A549 (cell line): ENCODE measurements around the gene MIEF1.

Experiments
- CEBPB ChIP-seq, 2 experiments: fragments of >200 bp in 1 of 2; sonication (Bioruptor Twin) in 1 of 2; formaldehyde crosslinking in 1 of 2; IDR thresholded peaks; 2 replicates each; pipeline ENCODE4 v1.6.1; 2012 to 2016
- HOXB5 ChIP-seq: fragments of 250-450 bp; sonication (Bioruptor Pico); IDR thresholded peaks from 2 replicates; pipeline ENCODE4 v1.5.0; 2020; ENCODE audit warnings: mild to moderate bottlenecking, moderate library complexity
- JUN ChIP-seq, 2 experiments: fragments of >200 bp; sonication (Bioruptor Twin); formaldehyde crosslinking; IDR thresholded peaks; 2 replicates in 1 of 2; 3 replicates in 1 of 2; pipeline ENCODE4 v1.6.1; 2016 to 2017
- KDM1A ChIP-seq: fragments of 200-600 bp; sonication (generic); IDR thresholded peaks from 2 replicates; pipeline ENCODE4 v1.6.1; 2016; ENCODE audit warnings: low read depth, mild to moderate bottlenecking
- MAFK ChIP-seq: fragments of 450-650 bp; IDR thresholded peaks from 2 replicates; pipeline ENCODE4 v1.6.1; 2014; ENCODE audit not compliant: partially characterized antibody
- PHF8 ChIP-seq: fragments of 200-600 bp; sonication (generic); IDR thresholded peaks from 2 replicates; pipeline ENCODE4 v1.6.1; 2016; ENCODE audit warnings: low read depth, mild to moderate bottlenecking, antibody characterized with exemption, moderate library complexity, borderline replicate concordance
- POLR2A ChIP-seq: IDR thresholded peaks from 2 replicates; pipeline ENCODE4 v1.6.1; 2012; ENCODE audit warnings: mild to moderate bottlenecking, low read length
- POLR2AphosphoS2 ChIP-seq: conservative IDR thresholded peaks from 2 replicates; pipeline ENCODE4 v1.6.1; 2012; ENCODE audit warnings: low read length, improper control_type of control experiment, inconsistent platforms
- RAD21 ChIP-seq, 2 experiments: fragments of >200 bp in 1 of 2; sonication (Bioruptor Twin) in 1 of 2; formaldehyde crosslinking in 1 of 2; IDR thresholded peaks in 1 of 2; conservative IDR thresholded peaks in 1 of 2; 2 replicates in 1 of 2; 3 replicates in 1 of 2; pipeline ENCODE4 v1.6.1; 2012 to 2018; ENCODE audit warnings: inconsistent platforms in 1 of 2
- SMC3 ChIP-seq: fragments of >200 bp; sonication (Bioruptor Twin); formaldehyde crosslinking; IDR thresholded peaks from 3 replicates; pipeline ENCODE4 v1.6.1; 2018; ENCODE audit warnings: inconsistent platforms
- TP53 ChIP-seq: fragments of 250-450 bp; sonication (Bioruptor Pico); IDR thresholded peaks from 2 replicates; pipeline ENCODE4 v1.5.0; 2021; ENCODE audit warnings: mild to moderate bottlenecking, moderate library complexity
- TF ChIP-seq, protein P1 (sequence below): fragments of >200 bp; sonication (Bioruptor Twin); formaldehyde crosslinking; IDR thresholded peaks from 3 replicates; pipeline ENCODE4 v1.5.1; 2016
- TF ChIP-seq, protein P2 (sequence below): IDR thresholded peaks from 2 replicates; pipeline ENCODE4 v1.6.1; 2012
- TF ChIP-seq, protein P3 (sequence below): fragments of 150-350 bp; IDR thresholded peaks from 2 replicates; pipeline ENCODE4 v1.6.1; 2014; ENCODE audit warnings: low read depth, mild to moderate bottlenecking, low read length

DNA sequence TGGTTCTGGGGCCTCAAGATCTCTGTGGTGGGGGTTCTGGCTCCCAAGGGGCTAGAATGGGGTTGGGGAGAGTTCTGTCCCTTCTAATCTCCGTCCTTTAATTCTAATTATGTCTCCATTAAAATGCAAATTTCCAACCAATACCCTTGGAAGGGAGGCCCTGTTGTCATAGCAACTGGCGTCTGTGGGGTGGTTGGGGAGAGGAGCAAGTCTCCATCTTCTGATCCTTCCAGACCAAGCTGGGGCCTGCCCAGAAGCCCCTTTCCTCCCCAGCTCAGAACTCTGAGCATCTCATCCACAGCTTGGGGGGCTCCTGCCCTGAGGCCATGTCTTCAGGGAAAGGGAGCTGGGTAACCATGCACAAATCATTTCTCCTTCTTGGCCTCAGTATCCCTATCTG is 35.9 kb downstream of the MIEF1 start:
- TF ChIP-seq JUN (IDR thresholded peaks at IDR 0.05) (no peak), CEBPB (IDR thresholded peaks at IDR 0.05) (no peak), SMC3 (no peak), POLR2AphosphoS2 (no peak), POLR2A (no peak), RAD21 (conservative IDR thresholded peaks at IDR 0.05 in 1 of 2, IDR thresholded peaks at IDR 0.05 in 1 of 2) (no peak), PHF8 (no peak), TP53 (CRISPR knock-in tag) (no peak), KDM1A (no peak), MAFK (no peak), HOXB5 (CRISPR knock-in tag) (no peak)
- TF ChIP-seq, protein P1, sequence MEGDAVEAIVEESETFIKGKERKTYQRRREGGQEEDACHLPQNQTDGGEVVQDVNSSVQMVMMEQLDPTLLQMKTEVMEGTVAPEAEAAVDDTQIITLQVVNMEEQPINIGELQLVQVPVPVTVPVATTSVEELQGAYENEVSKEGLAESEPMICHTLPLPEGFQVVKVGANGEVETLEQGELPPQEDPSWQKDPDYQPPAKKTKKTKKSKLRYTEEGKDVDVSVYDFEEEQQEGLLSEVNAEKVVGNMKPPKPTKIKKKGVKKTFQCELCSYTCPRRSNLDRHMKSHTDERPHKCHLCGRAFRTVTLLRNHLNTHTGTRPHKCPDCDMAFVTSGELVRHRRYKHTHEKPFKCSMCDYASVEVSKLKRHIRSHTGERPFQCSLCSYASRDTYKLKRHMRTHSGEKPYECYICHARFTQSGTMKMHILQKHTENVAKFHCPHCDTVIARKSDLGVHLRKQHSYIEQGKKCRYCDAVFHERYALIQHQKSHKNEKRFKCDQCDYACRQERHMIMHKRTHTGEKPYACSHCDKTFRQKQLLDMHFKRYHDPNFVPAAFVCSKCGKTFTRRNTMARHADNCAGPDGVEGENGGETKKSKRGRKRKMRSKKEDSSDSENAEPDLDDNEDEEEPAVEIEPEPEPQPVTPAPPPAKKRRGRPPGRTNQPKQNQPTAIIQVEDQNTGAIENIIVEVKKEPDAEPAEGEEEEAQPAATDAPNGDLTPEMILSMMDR, result no peak
- TF ChIP-seq, protein P2, sequence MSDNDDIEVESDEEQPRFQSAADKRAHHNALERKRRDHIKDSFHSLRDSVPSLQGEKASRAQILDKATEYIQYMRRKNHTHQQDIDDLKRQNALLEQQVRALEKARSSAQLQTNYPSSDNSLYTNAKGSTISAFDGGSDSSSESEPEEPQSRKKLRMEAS, result no peak
- TF ChIP-seq, protein P3, sequence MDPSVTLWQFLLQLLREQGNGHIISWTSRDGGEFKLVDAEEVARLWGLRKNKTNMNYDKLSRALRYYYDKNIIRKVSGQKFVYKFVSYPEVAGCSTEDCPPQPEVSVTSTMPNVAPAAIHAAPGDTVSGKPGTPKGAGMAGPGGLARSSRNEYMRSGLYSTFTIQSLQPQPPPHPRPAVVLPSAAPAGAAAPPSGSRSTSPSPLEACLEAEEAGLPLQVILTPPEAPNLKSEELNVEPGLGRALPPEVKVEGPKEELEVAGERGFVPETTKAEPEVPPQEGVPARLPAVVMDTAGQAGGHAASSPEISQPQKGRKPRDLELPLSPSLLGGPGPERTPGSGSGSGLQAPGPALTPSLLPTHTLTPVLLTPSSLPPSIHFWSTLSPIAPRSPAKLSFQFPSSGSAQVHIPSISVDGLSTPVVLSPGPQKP, result no peak
